NCI-H2081 (cell line): Measurements from ENCODE around the gene FBH1.
"Not testable (repeated sequence)": the region's sequence is repeated elsewhere in the genome, so short reads cannot be mapped to it uniquely, and the experiment has no call there.

Experiments
- DNase-seq, 2 experiments: peaks; one replicate each; lab custom pipeline; 2025; lab: John Stamatoyannopoulos, UW

Gene FBH1

GRCh38 chr10:5941579-5941978 is 51.5 kb downstream of the FBH1 start:
- DNase-seq = no peak

GRCh38 chr10:5942001-5942400 is 52.0 kb downstream of the FBH1 start:
- DNase-seq = no peak

GRCh38 chr10:5942474-5942873 is 52.4 kb downstream of the FBH1 start:
- DNase-seq = no peak

GRCh38 chr10:5943536-5943935 is 53.5 kb downstream of the FBH1 start:
- no peak for DNase-seq

GRCh38 chr10:5944389-5945189 is 54.5 kb downstream of the FBH1 start:
- peak in 1 of 2 experiments; percentile 62 for DNase-seq

GRCh38 chr10:5945190-5945509 is 55.1 kb downstream of the FBH1 start:
- no peak for DNase-seq

GRCh38 chr10:5945561-5946418 is 55.7 kb downstream of the FBH1 start:
- no peak for DNase-seq

- DNase-seq = not testable (repeated sequence)
These were observed 56.4 kb downstream of the FBH1 start for GRCh38 chr10:5946419-5946775.

- DNase-seq = no peak
These were observed 56.7 kb downstream of the FBH1 start for GRCh38 chr10:5946786-5947185.

- DNase-seq = no peak
These were observed 57.6 kb downstream of the FBH1 start for GRCh38 chr10:5947471-5948207.

GRCh38 chr10:5948208-5948585 is 58.2 kb downstream of the FBH1 start:
- no peak for DNase-seq

- peak in 1 of 2 experiments; percentile 11 for DNase-seq
These were observed 59.1 kb downstream of the FBH1 start for GRCh38 chr10:5949009-5949759.

- no peak for DNase-seq
These were observed 61.2 kb downstream of the FBH1 start for GRCh38 chr10:5951167-5951711.

GRCh38 chr10:5951721-5952407 is 61.8 kb downstream of the FBH1 start:
- DNase-seq = no peak

GRCh38 chr10:5952731-5953385 is 62.8 kb downstream of the FBH1 start:
- peak in 1 of 2 experiments; percentile 5 for DNase-seq

GRCh38 chr10:5953676-5954075 is 63.6 kb downstream of the FBH1 start:
- no peak for DNase-seq

- no peak for DNase-seq
These were observed 66.3 kb downstream of the FBH1 start for GRCh38 chr10:5956146-5956936.

- no peak for DNase-seq
These were observed 68.0 kb downstream of the FBH1 start for GRCh38 chr10:5958077-5958476.

GRCh38 chr10:5958675-5959074 is 68.6 kb downstream of the FBH1 start:
- no peak for DNase-seq

- no peak for DNase-seq
These were observed 69.1 kb downstream of the FBH1 start for GRCh38 chr10:5959142-5959541.
